GM18505 (cell line): ENCODE data around the gene ETV3.

ENCODE experiments used
- ATAC-seq: cut with Tn5 transposase; IDR thresholded peaks from one replicate; pipeline ENCODE4 v1.9.1; 2021; ENCODE audit not compliant: unreplicated experiment
- POLR2A ChIP-seq: IDR thresholded peaks from 4 replicates; pipeline ENCODE4 v1.6.1; 2011; ENCODE audit warnings: borderline replicate concordance; ENCODE audit not compliant: insufficient read depth, insufficient read length; ENCODE audit errors: extremely low read depth

ETV3 gene

DNA sequence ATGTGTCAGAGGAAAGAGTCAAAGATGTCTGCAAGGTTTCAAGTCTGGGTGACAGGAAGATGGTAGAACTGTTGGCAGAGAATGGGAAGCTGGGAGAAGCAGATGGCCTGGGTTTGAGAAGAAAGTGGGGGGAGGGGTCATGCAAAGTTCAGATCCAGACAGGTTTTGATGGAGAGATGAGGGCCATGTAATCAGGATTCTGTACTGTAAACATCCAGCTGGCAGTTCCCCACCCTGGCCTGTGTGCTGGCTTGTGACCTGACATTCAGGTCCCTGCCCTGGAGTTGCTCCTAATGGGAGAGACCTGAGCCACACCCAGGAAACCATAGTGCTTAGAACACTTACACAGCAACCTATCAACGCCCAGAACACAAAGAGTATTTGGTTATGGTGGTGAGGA is 15.6 kb upstream of the ETV3 start:
- no peak for TF ChIP-seq POLR2A
- no peak for ATAC-seq

GRCh38 chr1:157152510-157152909 is 14.3 kb upstream of the ETV3 start:
- ATAC-seq: no peak
- TF ChIP-seq POLR2A: no peak

GRCh38 chr1:157151506-157151905 is 13.3 kb upstream of the ETV3 start:
- TF ChIP-seq POLR2A: no peak
- no peak for ATAC-seq

DNA sequence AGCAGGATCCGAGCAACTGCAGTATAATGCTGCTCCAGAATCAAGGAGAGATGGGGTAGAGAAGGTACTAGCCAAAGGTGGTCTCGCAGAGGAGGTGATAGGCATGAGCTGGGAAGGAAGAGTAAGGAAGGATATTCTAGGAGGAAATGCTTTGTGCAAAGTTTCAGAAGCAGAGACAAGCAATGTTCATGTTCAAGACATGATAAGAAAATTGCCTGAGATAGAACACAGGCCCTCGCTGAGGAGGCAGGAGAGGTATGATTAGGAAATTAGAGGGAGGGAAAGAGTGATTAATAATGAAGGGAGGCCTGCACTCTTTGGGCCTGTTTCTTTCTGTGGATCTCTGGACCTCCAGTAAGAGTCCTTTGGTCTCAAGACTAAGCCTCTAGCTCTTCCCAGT is 12.9 kb upstream of the ETV3 start:
- ATAC-seq: no peak
- no peak for TF ChIP-seq POLR2A

- no peak for ATAC-seq
- no peak for TF ChIP-seq POLR2A
Observed at GRCh38 chr1:157150631-157151030, 12.4 kb upstream of the ETV3 start.

GRCh38 chr1:157147906-157148700 is 9.9 kb upstream of the ETV3 start:
- TF ChIP-seq POLR2A: no peak
- no peak for ATAC-seq

DNA sequence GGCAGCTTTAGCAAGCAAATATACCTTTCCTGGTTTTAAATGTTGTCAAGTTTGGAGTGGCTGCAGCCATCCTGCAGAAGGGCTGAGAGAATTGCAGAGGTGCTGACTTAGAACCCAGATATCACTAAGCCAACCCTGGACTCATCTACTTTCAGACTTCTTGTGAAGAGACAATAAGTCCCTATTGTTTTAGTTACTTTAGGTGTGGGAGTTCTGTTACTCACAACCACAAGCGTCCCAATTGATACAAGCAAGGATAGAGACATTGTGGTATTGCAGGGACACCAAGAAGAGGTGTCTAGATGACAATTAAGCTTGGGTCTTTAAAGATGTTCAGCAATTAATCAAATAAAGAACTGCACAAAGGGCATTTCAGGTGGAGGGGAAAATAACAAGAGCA is 8.8 kb upstream of the ETV3 start:
- no peak for ATAC-seq
- TF ChIP-seq POLR2A: no peak

DNA sequence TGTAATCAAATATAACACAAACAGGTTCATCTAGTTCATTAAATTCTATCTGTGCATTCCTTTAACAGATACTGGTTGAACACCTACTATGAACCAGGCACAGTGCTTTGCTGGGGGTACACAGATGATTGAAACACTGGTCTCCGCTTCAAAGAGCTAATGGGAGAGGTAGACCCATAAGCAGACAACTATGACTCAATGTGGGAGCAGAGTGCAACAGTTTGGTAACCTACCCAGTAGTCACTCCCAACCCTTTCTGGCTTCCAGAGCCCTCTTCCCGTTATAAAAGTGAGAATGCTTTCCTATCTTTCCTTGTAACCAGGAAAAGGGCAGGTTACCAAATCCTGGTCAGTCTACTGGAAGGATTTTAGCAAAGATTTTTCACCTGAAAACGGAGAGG is 8.0 kb upstream of the ETV3 start:
- TF ChIP-seq POLR2A: no peak
- no peak for ATAC-seq

DNA sequence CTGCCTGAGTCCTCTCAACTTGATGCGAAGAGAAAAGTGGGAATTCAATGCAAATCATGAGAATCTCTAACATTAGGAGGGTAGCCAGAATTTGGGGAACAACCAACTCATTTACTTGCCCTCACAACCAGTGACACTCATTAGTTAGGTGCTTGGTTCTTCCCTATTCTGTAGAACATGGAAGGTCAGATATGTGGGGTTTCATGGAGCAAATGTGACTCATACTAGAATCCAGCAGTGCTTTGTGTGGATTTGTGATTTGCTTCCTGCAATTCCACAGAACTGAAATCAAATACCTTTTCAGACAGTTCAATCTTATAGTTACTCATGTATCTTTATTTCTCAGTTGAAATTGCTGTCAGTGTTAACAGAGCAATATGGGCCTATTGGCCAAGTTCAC is 6.9 kb upstream of the ETV3 start:
- ATAC-seq: no peak
- no peak for TF ChIP-seq POLR2A

DNA sequence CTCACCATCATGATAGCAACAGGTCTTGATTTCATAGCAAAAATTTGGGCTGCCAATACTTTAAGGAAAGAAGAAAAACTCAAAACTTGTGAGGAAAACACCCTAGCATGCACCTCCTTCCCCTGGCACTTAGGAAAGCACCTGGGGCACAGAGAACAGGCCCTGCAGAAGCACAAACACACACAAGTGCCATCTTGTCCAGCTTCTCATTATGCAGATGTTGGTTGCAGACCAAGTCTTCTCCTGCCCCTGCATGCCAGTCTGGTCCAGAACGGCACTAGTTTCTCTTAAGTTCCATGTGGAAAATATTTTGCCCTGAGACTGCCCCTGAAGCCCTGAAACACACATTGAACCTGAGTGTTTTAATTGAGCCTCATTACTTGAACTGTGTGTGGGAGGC is 6.3 kb upstream of the ETV3 start:
- no peak for ATAC-seq
- no peak for TF ChIP-seq POLR2A

- no peak for ATAC-seq
- no peak for TF ChIP-seq POLR2A
Observed at GRCh38 chr1:157142765-157143423, 4.7 kb upstream of the ETV3 start.

DNA sequence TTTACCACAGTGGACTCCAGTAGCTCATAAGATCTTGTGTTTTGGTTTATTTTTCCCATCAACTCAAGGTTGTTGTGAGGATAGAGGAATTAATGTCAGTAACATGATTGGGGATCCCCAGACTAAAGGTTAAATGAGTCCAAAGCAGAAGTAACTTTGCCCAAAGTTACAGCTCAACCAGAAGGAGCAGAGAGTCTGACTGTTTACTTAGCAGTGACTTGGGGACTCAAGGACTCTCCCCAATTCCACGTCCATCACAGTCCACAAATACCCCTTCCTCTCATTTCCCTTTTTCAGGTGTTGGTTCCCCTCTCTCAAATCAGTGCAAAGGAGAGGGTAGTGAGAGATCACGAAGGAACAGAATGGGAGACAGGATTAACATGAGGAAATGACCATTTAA is 4.0 kb upstream of the ETV3 start:
- no peak for TF ChIP-seq POLR2A
- no peak for ATAC-seq

- ATAC-seq: no peak
- TF ChIP-seq POLR2A: no peak
Observed at GRCh38 chr1:157141212-157141855, 3.1 kb upstream of the ETV3 start.

DNA sequence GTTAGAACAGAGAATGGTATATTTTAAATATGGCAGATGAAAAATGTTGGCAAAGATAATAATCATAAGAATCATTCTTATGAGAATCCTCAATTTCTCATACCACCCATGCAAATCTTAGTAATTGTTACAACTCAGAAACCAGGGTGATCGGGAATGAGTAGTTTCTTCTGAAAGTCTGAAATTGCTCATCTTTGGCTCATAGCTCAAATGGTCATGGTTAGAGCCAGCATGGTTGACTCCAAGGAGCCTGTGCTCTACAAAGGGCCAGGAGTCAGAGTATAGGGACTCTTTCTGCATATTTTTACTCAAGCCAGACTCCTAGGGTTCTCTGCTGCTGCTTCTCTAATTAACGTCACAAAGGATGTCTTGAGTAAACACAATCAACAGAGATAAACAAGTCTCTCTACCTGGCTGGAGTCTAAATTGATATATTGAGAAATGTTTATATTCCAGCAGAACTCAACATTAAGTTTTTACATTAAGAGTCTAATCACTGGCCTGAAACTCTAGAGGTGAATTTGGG is 1.9 kb upstream of the ETV3 start:
- ATAC-seq: no peak
- TF ChIP-seq POLR2A: no peak
